ENCODE measurements around the gene NOSIP.

NOSIP gene

GRCh38 chr19:49506575-49507105, 73.7 kb downstream of the NOSIP start:
- DNase-seq: peak in 4 of 14 donors; percentile 13 to 50 (median 22)

Measured in C1 segment of cervical spinal cord (tissue), 14 donors.